ENCODE measurements around the gene GREM2. TPM values are rescaled to one million over a fixed set of nuclear protein-coding genes. Genes with fewer than 3 reads are reported as not detected.
A peak's percentile ranks its signal among the peaks of the same experiment; 100 is the strongest.

GREM2 gene
- total RNA-seq, 1 experiment from 2014 or later = 0.15 TPM

- no peak for DNase-seq (ENCODE audit: low read depth)
These were observed 1.3 kb downstream of the GREM2 start for GRCh38 chr1:240610636-240611035.

- no peak for DNase-seq (ENCODE audit: low read depth)
These were observed 2.4 kb downstream of the GREM2 start for GRCh38 chr1:240609527-240610060.

- no peak for DNase-seq (ENCODE audit: low read depth)
These were observed 3.2 kb downstream of the GREM2 start for GRCh38 chr1:240608707-240609106.

DNA sequence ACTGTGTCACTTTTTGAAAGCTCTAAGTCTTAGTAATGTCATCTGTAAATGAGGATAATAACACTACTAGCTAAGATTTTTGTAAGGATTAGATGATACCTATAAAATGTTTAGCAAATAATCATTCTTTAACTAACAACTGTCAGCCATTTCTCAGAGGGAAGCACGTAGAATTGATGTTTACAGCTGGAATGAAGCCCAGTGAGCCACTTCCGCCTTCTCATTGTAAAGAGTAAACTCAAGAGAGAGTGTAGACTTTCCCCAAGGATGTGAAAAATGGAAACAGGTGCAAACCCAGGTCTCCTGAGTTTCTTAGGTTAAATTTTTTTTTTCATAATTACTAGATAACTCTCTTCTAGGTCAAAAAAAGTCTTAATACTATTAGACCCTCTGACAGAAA lies 4.9 kb downstream of the GREM2 start:
- no peak for DNase-seq (ENCODE audit: low read depth)

- no peak for DNase-seq (ENCODE audit: low read depth)
These were observed 9.8 kb downstream of the GREM2 start for GRCh38 chr1:240602189-240602588.

- DNase-seq (ENCODE audit: low read depth) = no peak
These were observed 12.1 kb downstream of the GREM2 start for GRCh38 chr1:240599830-240600229.

DNA sequence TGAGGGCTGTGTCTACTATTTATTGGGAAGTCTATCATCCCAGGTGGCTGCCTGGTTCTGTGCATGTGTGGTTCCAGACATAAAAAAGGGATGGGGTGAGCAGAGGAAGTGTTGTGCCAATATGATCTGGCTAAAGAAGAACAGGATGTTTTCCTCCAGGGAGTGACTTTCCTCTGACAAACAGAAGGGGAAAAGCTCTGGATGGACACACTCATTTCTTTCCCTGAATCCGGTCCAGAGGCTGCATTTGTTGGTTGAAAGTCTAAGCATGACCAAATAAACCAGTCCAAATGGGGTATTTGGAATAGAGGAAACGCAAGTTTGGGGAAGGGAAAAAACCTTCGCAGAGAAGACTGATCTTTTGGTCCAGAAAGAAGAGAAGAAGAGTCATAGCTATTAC lies 12.7 kb downstream of the GREM2 start:
- DNase-seq (ENCODE audit: low read depth) = no peak

- DNase-seq (ENCODE audit: low read depth) = no peak
These were observed 13.5 kb downstream of the GREM2 start for GRCh38 chr1:240598216-240599001.

- peak; percentile 51 for DNase-seq (ENCODE audit: low read depth)
These were observed 14.7 kb downstream of the GREM2 start for GRCh38 chr1:240597153-240597745.

- no peak for DNase-seq (ENCODE audit: low read depth)
These were observed 16.5 kb downstream of the GREM2 start for GRCh38 chr1:240595476-240595875.

- no peak for DNase-seq (ENCODE audit: low read depth)
These were observed 20.4 kb downstream of the GREM2 start for GRCh38 chr1:240591564-240591963.

DNA sequence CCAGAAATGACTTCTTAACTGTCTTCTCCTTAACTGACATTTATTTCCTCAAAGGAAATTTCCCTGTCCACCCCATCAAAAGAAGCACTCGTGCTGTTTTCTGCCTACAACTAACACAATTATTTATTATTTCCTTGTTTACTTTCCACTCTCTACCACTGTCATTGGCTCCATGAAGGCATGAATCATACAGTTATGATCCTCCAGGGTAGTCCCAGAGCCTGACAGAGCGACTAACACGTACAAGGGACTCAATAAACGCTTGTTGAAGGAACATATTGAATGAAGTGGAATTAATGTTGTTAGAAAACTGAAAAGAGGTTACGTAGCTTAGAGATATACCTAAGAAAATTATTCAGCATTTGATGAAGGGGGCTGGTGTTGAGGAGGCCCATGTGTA lies 20.9 kb downstream of the GREM2 start:
- DNase-seq (ENCODE audit: low read depth) = no peak

DNA sequence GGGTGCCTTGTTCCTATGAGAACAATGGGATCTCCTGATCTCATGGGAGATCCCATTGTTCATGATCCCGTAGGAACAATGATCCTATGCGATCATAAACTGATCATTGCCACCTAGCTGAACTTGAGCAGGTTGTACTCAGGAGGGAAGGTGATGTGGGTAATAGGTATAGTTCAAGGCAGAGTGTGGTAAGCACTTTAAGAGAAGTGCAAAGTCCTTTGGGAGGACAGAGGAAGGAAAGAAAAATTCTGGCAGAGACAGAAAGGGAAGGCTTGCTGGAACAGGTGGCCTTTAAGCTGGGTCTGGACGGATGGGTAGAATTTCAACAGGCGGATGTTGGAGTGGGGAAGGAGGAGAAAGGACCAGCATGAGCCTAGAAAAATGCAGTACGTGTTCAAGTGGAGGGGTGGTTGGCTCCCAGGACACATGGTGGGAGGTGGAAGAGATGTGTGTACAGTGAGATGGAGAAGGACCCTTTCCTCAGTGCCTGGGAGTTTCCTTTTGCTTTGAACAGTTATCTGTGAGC lies 22.3 kb downstream of the GREM2 start:
- no peak for DNase-seq (ENCODE audit: low read depth)

DNA sequence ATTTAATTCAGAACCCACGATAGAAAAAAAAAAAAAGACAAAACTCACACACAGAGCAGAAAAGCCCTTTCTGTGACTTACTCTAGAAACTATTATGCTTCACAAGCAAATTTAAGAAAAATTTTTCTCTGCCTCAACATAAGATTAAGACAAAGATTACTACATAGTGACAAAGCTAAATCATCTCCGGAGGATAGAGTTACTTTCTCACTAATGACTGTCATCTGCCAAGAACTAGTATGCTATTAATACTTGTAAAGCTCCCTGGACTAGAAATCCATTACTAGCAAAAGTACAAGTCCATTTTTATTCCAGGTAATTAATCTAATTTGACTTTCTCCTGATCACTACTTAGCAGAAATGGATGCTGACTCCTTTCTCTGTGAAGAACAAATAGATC lies 25.9 kb downstream of the GREM2 start:
- no peak for DNase-seq (ENCODE audit: low read depth)

DNA sequence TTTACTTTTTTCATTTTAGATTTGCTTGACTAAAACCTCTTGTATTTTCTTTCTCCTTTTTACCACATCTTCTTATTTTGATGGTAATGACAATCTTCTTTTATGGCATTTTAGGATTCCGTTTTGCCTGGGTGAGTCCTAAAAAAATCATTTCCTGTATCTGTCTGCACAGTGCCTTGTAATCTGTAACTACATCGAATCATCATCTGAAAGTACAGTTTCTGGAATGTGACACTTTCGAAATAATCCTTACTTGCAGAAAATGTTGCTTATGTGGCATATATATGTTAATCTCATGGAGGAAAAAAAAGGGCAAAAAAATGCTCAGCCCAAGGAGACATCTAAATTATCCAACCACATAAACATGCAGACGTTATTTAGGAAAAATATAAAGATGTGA lies 29.0 kb downstream of the GREM2 start:
- DNase-seq (ENCODE audit: low read depth) = no peak

DNA sequence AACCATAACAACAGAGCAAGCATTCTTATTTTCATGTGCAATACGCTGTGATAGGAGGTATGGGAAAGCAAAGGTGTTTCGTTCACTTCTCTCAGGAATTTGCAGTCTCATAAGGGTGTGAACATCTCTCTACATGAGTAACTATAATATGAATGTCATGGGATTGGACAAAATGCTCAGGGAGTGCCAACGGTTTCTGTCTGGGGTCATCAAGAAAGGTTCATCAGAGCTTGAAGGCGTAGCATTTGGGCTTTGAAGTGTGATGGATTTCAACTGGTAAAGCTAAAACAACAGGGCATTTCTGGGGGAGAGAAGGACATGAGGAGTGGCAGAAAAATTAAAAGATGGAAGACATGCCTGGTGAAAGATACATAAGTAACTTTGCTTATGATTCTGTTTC lies 32.4 kb downstream of the GREM2 start:
- no peak for DNase-seq (ENCODE audit: low read depth)

DNA sequence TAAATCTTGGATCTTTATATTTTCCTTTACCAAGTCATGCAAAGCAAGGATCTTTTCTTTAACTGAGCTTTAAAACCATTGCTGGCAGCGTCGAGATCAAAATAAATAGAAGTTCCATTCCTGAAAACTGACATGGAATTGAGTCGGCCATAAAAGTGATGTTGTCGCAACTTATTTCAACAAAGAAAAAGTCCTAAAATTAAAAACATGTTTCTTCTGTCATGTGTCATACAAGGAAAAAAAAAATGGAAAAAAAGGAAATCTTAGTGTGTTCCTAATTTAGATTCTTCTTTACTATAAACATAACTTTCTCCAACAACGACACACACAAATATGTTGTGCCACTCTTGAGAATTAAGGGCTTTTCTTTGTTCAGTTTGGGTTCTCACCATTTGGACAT lies 34.9 kb downstream of the GREM2 start:
- no peak for DNase-seq (ENCODE audit: low read depth)

GRCh38 chr1:240575981-240576662 lies 35.8 kb downstream of the GREM2 start:
- peak; percentile 87 for DNase-seq (ENCODE audit: low read depth)

DNA sequence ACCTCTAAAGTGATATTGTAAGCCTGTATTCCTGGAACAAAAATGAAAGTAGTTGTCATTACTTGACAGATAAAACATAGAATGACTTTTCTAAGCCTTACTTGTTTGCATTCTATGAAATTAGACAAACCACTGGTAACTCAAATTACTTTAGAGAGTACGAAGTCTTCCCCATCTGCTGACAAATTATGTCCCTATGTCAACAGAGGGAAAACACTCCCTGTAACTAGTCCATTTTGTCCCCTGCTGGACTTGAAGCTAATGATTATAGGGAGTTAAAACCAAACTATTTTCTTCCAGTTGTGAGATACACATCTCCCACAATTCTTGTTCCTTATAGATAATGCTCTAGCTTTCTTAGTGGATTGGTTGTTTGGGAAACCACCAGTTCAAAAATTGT lies 39.6 kb downstream of the GREM2 start:
- DNase-seq (ENCODE audit: low read depth) = no peak

DNA sequence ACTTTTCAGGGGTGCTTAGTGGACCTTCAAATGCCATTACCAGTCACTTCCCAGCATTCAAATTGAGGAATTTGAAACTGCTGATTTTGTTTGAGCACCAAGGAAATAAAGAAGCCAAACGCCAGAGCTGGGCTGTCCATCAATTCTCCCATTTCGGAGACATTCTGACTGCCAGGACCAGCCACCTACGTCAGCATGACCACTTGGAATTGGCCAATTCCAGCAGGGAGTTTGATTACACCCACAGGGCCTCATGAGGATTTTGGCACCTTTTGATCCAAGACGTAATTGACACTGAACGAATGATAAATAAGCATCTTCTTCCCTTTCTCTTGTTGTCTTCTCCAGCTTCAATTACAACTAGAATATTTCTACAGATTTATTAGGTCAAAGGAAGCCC lies 40.2 kb downstream of the GREM2 start:
- no peak for DNase-seq (ENCODE audit: low read depth)

DNA sequence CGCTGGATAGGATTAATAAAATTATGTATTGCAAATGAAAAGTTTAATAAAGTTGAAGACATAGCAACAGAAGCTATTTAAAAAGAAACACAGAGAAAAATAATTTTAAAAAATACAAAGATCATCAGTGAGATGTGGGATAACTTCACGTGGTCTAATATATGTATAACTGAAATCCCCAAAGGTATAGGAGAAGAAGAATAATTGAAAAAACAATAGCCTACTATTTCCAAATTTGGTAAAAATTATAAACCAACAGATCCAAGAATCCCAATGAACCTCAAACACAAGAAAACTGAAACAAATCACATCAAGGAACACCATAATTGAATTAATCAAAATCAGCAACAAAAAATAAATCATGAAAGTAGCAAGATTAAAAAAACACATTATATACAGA lies 44.9 kb downstream of the GREM2 start:
- no peak for DNase-seq (ENCODE audit: low read depth)

- no peak for DNase-seq (ENCODE audit: low read depth)
These were observed 49.2 kb downstream of the GREM2 start for GRCh38 chr1:240562779-240563178.
